Measurements from ENCODE around the gene MAP2K6. TPM values are rescaled to one million over a fixed set of nuclear protein-coding genes. Genes with fewer than 3 reads are reported as not detected.

Gene MAP2K6
- 57.2 and 101 TPM in 2 replicates for total RNA-seq (ENCODE audit: low replicate concordance)

DNA sequence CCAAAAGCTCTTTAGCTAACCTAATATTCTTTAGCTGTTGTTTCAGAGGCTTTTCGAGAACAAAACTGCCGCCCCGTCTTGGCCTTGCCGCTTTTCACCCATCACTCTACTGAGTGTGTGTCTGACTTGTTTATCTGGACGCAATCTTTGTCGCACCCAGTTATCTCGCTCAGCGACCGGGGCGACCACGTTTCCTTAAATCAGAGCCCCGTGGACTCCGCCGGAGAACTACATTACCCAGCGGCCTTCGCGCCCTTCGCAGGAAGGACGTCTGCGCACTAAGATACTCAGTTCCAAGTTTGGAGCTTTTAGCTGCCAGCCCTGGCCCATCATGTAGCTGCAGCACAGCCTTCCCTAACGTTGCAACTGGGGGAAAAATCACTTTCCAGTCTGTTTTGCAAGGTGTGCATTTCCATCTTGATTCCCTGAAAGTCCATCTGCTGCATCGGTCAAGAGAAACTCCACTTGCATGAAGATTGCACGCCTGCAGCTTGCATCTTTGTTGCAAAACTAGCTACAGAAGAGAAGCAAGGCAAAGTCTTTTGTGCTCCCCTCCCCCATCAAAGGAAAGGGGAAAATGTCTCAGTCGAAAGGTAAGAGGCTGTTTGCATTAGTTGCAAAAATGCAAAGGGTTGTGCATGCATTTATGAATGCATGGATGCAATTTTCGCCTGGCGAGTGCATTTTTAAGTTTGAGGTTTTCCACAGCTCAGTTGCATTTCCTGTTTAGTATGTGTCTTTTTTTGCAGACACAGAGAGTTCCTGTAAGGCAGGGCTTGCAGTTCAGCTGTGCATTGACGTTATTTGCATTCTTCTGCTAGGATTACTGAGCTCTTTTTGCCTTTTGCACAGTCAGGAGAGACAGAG, at the start of gene MAP2K6:
Gene MAP2K6 (plus strand): TSS at position 290 of the 867 bp plus-strand sequence. CDS start 288 bp downstream, at position 578.
- Mint-ChIP-seq H3K4me1 (peaks cover 19% of the 10 kb centered on the region), H3K4me3 (peak within 1 kb of the TSS; percentile 25), H3K9me3 (peaks cover 8% of the 10 kb centered on the region), H3K27ac (no peak within 1 kb of the TSS), H3K27me3 (ENCODE audit: insufficient read depth, low read depth) (no peaks in the 10 kb centered on the region), H3K36me3 (no peaks in the 10 kb centered on the region)
- peak within 1 kb of the TSS; percentile 78 for H3K4me3 ChIP-seq
- no peaks in the 10 kb centered on the region for H3K27me3 ChIP-seq
- peak within 1 kb of the TSS; percentile 96 for H3K4me2 ChIP-seq
- H2AFZ ChIP-seq (replicated peaks) = peak within 1 kb of the TSS; percentile 81
- peaks cover 32% of the 10 kb centered on the region for H4K20me1 ChIP-seq (ENCODE audit: low read depth)
- H3K4me1 ChIP-seq = peaks cover 45% of the 10 kb centered on the region
- peaks cover 30% of the 10 kb centered on the region for H3F3A ChIP-seq (ENCODE audit: low read depth)
- peak within 1 kb of the TSS; percentile 6 for H3K27ac ChIP-seq
- peak within 1 kb of the TSS; percentile 47 for H3K9ac ChIP-seq
- no peaks in the 10 kb centered on the region for H3K36me3 ChIP-seq
- H3K79me2 ChIP-seq (ENCODE audit: low read depth) = peaks cover 51% of the 10 kb centered on the region
- no peak for TF ChIP-seq EZH2phosphoT487 (IDR thresholded peaks at IDR 0.05)
- TF ChIP-seq, protein P1, sequence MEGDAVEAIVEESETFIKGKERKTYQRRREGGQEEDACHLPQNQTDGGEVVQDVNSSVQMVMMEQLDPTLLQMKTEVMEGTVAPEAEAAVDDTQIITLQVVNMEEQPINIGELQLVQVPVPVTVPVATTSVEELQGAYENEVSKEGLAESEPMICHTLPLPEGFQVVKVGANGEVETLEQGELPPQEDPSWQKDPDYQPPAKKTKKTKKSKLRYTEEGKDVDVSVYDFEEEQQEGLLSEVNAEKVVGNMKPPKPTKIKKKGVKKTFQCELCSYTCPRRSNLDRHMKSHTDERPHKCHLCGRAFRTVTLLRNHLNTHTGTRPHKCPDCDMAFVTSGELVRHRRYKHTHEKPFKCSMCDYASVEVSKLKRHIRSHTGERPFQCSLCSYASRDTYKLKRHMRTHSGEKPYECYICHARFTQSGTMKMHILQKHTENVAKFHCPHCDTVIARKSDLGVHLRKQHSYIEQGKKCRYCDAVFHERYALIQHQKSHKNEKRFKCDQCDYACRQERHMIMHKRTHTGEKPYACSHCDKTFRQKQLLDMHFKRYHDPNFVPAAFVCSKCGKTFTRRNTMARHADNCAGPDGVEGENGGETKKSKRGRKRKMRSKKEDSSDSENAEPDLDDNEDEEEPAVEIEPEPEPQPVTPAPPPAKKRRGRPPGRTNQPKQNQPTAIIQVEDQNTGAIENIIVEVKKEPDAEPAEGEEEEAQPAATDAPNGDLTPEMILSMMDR (IDR thresholded peaks at IDR 0.05) = no peak
- peak; percentile 91 for DNase-seq (ENCODE audit: low spot score)
- no peaks in the 10 kb centered on the region for H3K9me3 ChIP-seq (ENCODE audit: low read depth)

DNA sequence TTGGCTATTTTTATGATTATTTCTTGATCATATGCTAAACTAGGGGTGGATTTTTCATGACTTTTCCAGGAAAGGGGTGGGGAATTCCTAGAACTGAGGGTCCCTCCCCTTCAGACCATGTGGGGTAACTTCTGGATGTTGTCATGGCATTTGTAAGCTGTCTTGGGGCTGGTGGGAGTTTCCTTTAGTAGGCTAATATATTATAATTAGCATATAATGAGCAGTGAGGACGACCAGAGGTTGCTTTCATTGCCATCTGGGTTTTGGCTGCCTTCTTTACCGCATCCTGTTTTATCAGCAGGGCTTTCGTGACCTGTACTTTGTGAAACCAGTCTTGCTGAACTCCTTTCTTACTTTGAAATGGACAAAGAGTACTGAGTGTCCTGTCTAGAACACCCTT, 47.2 kb upstream of the MAP2K6 start:
- H3K27ac Mint-ChIP-seq = no peak overlapping the region
- no peaks in the 10 kb centered on the region for H3K9me3 ChIP-seq (ENCODE audit: low read depth)
- H3K36me3 Mint-ChIP-seq = no peaks in the 10 kb centered on the region
- no peak overlapping the region for H3K4me3 Mint-ChIP-seq
- H3F3A ChIP-seq (ENCODE audit: low read depth) = no peaks in the 10 kb centered on the region
- H3K9me3 Mint-ChIP-seq = no peaks in the 10 kb centered on the region
- no peak overlapping the region for H3K4me3 ChIP-seq
- no peak overlapping the region for H3K27ac ChIP-seq
- peaks cover 2% of the 10 kb centered on the region for H3K4me1 Mint-ChIP-seq
- H4K20me1 ChIP-seq (ENCODE audit: low read depth) = no peaks in the 10 kb centered on the region
- no peaks in the 10 kb centered on the region for H3K27me3 ChIP-seq
- no peaks in the 10 kb centered on the region for H3K4me1 ChIP-seq
- no peaks in the 10 kb centered on the region for H3K36me3 ChIP-seq
- H3K27me3 Mint-ChIP-seq (ENCODE audit: insufficient read depth, low read depth) = peaks cover 3% of the 10 kb centered on the region
- TF ChIP-seq EZH2phosphoT487 (IDR thresholded peaks at IDR 0.05) (no peak), EZH2 (IDR thresholded peaks at IDR 0.05) (no peak)
- TF ChIP-seq, protein P1 (IDR thresholded peaks at IDR 0.05) = no peak
- DNase-seq (ENCODE audit: low spot score) = no peak
- H2AFZ ChIP-seq (replicated peaks) = no peak overlapping the region
- no peak overlapping the region for H3K9ac ChIP-seq
- no peak overlapping the region for H3K4me2 ChIP-seq
- H3K79me2 ChIP-seq (ENCODE audit: low read depth) = no peaks in the 10 kb centered on the region

DNA sequence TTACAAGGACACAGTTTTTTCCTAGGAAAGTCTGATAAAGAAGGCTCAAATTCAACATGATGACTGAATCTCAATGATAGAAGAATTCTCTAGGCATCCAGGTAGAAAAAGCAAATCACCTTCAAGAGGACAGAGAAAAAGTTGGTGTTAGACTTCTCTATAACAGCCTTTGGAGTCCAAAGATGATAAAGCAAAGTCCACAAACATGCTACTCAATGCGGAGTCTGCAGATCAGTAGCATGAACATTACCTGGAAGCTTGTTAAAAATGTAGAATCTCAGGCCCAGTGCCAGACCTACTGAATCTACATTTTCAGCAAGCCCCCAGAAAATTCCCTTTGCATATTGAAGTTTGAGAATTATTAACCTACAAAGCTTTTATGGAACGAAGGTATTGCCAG, 41.4 kb upstream of the MAP2K6 start:
- no peaks in the 10 kb centered on the region for H3K9me3 ChIP-seq (ENCODE audit: low read depth)
- no peaks in the 10 kb centered on the region for H3K9me3 Mint-ChIP-seq
- TF ChIP-seq, protein P1 (IDR thresholded peaks at IDR 0.05) = no peak
- no peak for TF ChIP-seq EZH2 (IDR thresholded peaks at IDR 0.05)
- no peak for TF ChIP-seq EZH2phosphoT487 (IDR thresholded peaks at IDR 0.05)
- H3K4me2 ChIP-seq = no peak overlapping the region
- H3K36me3 ChIP-seq = no peaks in the 10 kb centered on the region
- H3K4me1 Mint-ChIP-seq = no peaks in the 10 kb centered on the region
- no peaks in the 10 kb centered on the region for H3K79me2 ChIP-seq (ENCODE audit: low read depth)
- no peak overlapping the region for H3K4me3 Mint-ChIP-seq
- peaks cover 3% of the 10 kb centered on the region for H3K27me3 Mint-ChIP-seq (ENCODE audit: insufficient read depth, low read depth)
- H3K27ac ChIP-seq = no peak overlapping the region
- H2AFZ ChIP-seq (replicated peaks) = no peak overlapping the region
- H3K4me1 ChIP-seq = no peaks in the 10 kb centered on the region
- H3K36me3 Mint-ChIP-seq = no peaks in the 10 kb centered on the region
- H3K4me3 ChIP-seq = no peak overlapping the region
- H3K9ac ChIP-seq = no peak overlapping the region
- no peaks in the 10 kb centered on the region for H4K20me1 ChIP-seq (ENCODE audit: low read depth)
- H3K27ac Mint-ChIP-seq = no peak overlapping the region
- no peaks in the 10 kb centered on the region for H3K27me3 ChIP-seq
- no peaks in the 10 kb centered on the region for H3F3A ChIP-seq (ENCODE audit: low read depth)
- DNase-seq (ENCODE audit: low spot score) = no peak
